ENCODE measurements around the gene SLC9C1.

Gene SLC9C1

DNA sequence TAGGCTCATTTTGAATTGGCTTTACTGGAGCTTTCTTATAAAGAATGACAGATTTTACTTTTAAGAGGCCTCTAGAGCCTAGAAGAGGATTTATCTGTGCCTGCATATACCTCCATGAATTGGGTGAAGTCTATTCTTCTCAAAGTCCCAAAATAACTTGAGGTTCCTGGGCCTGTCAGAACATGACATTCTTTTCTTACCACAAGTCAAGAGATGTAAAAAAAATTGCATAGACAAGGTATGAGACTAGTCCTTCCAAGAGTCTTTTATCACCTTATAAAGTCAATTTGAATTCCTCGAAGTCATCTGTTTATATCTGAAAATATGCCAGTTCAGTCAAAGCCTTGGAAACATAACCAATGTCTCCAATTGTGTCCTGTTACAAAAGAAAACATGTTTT, 21.8 kb upstream of the SLC9C1 start:
- H3K27ac ChIP-seq (ENCODE audit: low read depth, low read length), result no peak overlapping the region
- H3K4me3 ChIP-seq (ENCODE audit: low read length), result no peak overlapping the region
- no peaks in the 10 kb centered on the region for H3K9me2 ChIP-seq (replicated peaks; ENCODE audit: control insufficient read depth, low read length)
- H3F3A ChIP-seq (ENCODE audit: control insufficient read depth, insufficient read depth), result no peaks in the 10 kb centered on the region
- H3K4me2 ChIP-seq (ENCODE audit: low read length), result no peak overlapping the region
- no peaks in the 10 kb centered on the region for H3K36me3 ChIP-seq (ENCODE audit: control insufficient read depth, low read length)
- peaks cover 16% of the 10 kb centered on the region for H3K4me1 ChIP-seq (ENCODE audit: control insufficient read depth, low read length)
- no peaks in the 10 kb centered on the region for H4K20me1 ChIP-seq (ENCODE audit: control insufficient read depth, insufficient read depth, low read depth, low read length)
- no peaks in the 10 kb centered on the region for H3K79me2 ChIP-seq (ENCODE audit: control insufficient read depth, low read length)
- no peaks in the 10 kb centered on the region for H3K27me3 ChIP-seq (ENCODE audit: control insufficient read depth, low read length)
- no peak for TF ChIP-seq EZH2phosphoT487 (IDR thresholded peaks at IDR 0.05; ENCODE audit: borderline replicate concordance, low read length)
- no peak for TF ChIP-seq CTCF (IDR thresholded peaks at IDR 0.05; ENCODE audit: low read depth, low read length, poor library complexity, severe bottlenecking)
- peaks cover 14% of the 10 kb centered on the region; the same call in 1 of the 2 replicates for H3K9me3 ChIP-seq (ENCODE audit: control insufficient read depth, insufficient read depth, low read length)

- no peaks in the 10 kb centered on the region for H3K9me2 ChIP-seq (replicated peaks; ENCODE audit: control insufficient read depth, low read length)
- H3K4me1 ChIP-seq (ENCODE audit: control insufficient read depth, low read length), result peaks cover 13% of the 10 kb centered on the region
- H3K27ac ChIP-seq (ENCODE audit: low read depth, low read length), result no peak overlapping the region
- H3K9me3 ChIP-seq (ENCODE audit: control insufficient read depth, insufficient read depth, low read length), result peaks cover 14% of the 10 kb centered on the region; the same call in 1 of the 2 replicates
- H4K20me1 ChIP-seq (ENCODE audit: control insufficient read depth, insufficient read depth, low read depth, low read length), result no peaks in the 10 kb centered on the region
- no peaks in the 10 kb centered on the region for H3F3A ChIP-seq (ENCODE audit: control insufficient read depth, insufficient read depth)
- no peaks in the 10 kb centered on the region for H3K36me3 ChIP-seq (ENCODE audit: control insufficient read depth, low read length)
- no peaks in the 10 kb centered on the region for H3K27me3 ChIP-seq (ENCODE audit: control insufficient read depth, low read length)
- no peak for TF ChIP-seq CTCF (IDR thresholded peaks at IDR 0.05; ENCODE audit: low read depth, low read length, poor library complexity, severe bottlenecking)
- no peak for TF ChIP-seq EZH2phosphoT487 (IDR thresholded peaks at IDR 0.05; ENCODE audit: borderline replicate concordance, low read length)
- no peak overlapping the region for H3K4me2 ChIP-seq (ENCODE audit: low read length)
- H3K4me3 ChIP-seq (ENCODE audit: low read length), result no peak overlapping the region
- no peaks in the 10 kb centered on the region for H3K79me2 ChIP-seq (ENCODE audit: control insufficient read depth, low read length)
These were observed 20.6 kb upstream of the SLC9C1 start for GRCh38 chr3:112314649-112315048.

DNA sequence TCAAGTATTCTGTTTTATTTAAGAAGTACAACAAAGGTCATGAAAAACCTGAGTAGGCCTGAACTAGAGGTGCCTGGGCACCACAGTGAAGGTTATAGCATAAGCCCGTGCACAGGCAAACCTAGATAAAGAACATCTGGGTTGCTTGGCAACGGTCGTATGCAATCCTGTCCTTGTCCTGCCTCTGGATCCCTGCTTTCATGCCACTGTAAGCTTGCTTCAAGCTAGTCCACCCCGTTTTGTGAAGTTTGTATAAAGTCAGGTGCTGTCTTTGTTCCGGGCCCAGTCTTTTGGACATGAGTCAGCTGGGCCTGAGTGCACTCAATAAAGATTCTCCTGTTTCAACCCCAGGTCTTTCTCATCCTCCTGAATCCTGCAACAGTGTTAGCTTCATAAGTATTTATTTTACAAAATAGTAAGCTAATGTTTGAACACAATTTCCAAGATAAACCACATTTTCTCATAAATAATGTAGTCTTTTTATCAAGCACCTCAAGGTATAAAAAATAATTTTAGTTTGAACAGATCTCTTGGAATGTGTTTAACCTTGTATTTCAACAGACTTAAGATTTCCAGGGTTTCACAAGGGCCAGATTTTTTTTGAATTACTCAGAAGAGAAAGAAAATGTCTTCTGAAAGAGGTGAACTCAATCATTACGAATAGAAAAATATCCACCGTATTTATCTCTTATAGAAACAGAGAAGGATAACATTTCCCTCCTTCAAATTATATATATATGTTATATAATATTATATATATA, 14.3 kb upstream of the SLC9C1 start:
- no peaks in the 10 kb centered on the region for H4K20me1 ChIP-seq (ENCODE audit: control insufficient read depth, insufficient read depth, low read depth, low read length)
- H3F3A ChIP-seq (ENCODE audit: control insufficient read depth, insufficient read depth), result no peaks in the 10 kb centered on the region
- H3K9me2 ChIP-seq (replicated peaks; ENCODE audit: control insufficient read depth, low read length), result no peaks in the 10 kb centered on the region
- H3K4me3 ChIP-seq (ENCODE audit: low read length), result no peak overlapping the region
- H3K4me1 ChIP-seq (ENCODE audit: control insufficient read depth, low read length), result peaks cover 20% of the 10 kb centered on the region
- H3K27ac ChIP-seq (ENCODE audit: low read depth, low read length), result no peak overlapping the region
- H3K79me2 ChIP-seq (ENCODE audit: control insufficient read depth, low read length), result no peaks in the 10 kb centered on the region
- no peaks in the 10 kb centered on the region for H3K27me3 ChIP-seq (ENCODE audit: control insufficient read depth, low read length)
- no peak overlapping the region for H3K4me2 ChIP-seq (ENCODE audit: low read length)
- TF ChIP-seq EZH2phosphoT487 (IDR thresholded peaks at IDR 0.05; ENCODE audit: borderline replicate concordance, low read length), result no peak
- no peak for TF ChIP-seq CTCF (IDR thresholded peaks at IDR 0.05; ENCODE audit: low read depth, low read length, poor library complexity, severe bottlenecking)
- no peaks in the 10 kb centered on the region for H3K9me3 ChIP-seq (ENCODE audit: control insufficient read depth, insufficient read depth, low read length)
- H3K36me3 ChIP-seq (ENCODE audit: control insufficient read depth, low read length), result no peaks in the 10 kb centered on the region

All from DOHH2 (cell line).